DMS153 (cell line): ENCODE results near the gene RBM42.
A peak's percentile ranks its signal among the peaks of the same experiment; 100 is the strongest.

ENCODE experiments used
- DNase-seq: peaks from one replicate; lab custom pipeline; 2025; lab: John Stamatoyannopoulos, UW

Gene RBM42

GRCh38 chr19:35621708-35622107 lies 7.1 kb upstream of the RBM42 start:
- no peak for DNase-seq

DNA sequence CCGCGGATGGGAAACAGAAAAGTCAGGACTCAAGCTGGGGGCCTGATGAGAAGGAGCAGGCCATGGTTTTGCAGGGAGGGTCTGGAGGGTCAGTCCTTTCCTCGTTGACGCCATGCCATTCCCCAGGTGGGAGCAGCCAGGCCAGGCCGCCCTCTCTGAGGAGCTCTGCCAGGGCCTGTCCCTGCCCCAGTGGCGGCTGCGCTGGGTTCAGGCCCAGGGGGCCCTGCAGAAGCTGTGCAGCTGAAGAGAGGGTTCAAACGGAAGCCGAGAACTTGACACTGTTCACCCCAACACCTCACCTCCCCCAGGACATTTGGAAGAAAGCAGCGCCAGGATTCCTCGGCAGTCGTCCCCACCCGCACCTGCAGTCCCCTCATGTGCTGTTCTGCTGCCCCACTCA lies 6.1 kb upstream of the RBM42 start:
- no peak for DNase-seq

DNA sequence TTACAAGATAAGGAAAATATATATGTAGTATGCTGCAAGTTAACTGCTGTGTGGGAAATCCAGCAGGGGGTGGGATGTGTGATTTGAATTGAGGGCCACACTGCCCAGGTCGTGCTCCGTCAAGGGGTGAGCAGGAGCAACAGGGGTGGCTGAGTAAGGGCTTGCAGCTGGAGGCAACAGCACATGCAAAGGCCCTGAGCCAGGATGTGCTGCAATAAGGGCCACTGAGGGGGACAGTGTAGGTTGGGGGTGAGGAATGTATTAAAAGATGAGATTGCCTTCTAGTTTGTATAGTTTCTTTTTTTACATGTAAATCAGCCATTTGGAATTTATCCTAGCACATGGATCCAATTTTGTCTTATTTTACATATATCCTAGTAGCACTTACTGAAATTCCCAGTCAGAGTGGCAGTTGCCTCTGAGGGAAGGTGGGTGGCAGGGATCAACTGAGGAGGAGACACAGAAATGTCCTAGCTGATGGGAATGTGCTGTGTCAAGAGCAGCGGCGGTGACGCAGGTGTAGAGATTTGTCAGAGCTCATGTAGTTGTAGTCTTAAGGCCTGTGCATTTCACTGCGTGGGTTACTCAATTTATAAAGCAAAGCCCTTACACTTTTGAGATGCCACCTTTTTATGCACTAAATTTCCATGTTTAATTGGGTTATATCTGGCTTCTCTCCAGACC lies 5.4 kb upstream of the RBM42 start:
- no peak for DNase-seq

GRCh38 chr19:35628264-35628564 lies 622 bp upstream of the RBM42 start:
- DNase-seq, result no peak

DNA sequence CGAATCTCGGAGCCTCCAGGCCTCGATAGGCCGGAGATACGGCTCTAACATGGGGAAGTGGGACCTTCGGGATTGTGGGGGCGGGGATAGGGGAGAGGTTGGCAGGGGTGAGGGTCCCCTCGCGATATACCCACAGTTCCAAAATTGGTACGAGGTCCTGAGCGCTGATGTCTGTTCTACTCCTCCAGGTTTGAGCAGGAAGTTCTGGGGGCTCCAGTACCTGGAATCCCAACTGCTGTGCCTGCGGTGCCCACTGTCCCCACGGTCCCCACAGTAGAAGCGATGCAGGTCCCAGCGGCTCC lies 447 bp downstream of the RBM42 start:
- no peak for DNase-seq

- no peak for DNase-seq
Observed at GRCh38 chr19:35633727-35634440, 5.0 kb downstream of the RBM42 start.

DNA sequence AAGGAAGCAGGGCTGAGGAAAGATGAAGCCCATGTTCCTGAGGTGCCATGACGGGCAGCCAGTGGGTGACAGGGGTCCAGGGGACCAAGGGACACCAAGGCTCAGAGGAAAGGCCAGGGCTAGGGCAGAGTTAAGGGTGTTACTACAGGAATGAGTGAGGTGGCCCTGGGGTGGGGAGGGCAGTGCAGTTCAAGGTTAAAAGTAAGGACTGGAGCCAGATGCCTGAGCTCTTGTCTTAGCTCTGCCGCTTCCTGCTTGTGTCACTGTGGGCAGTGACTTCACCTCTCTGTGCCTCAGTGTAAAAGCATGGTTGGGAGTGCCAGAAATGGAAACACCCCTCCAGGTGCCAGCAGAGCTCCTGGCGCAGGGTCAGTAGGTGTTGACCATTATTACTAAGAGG lies 7.8 kb downstream of the RBM42 start:
- DNase-seq, result no peak

DNA sequence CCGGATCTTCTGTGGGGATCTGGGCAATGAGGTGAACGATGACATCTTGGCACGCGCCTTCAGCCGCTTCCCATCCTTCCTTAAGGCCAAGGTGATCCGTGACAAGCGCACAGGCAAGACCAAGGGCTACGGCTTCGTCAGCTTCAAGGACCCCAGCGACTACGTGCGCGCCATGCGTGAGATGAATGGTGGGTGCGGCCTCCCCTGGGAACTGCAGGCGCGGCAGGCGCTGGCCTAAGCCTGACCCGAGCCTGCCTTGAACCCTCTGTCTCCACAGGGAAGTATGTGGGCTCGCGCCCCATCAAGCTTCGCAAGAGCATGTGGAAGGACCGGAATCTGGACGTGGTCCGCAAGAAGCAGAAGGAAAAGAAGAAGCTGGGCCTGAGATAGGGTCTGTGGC lies 8.3 kb downstream of the RBM42 start:
- DNase-seq, result no peak

DNA sequence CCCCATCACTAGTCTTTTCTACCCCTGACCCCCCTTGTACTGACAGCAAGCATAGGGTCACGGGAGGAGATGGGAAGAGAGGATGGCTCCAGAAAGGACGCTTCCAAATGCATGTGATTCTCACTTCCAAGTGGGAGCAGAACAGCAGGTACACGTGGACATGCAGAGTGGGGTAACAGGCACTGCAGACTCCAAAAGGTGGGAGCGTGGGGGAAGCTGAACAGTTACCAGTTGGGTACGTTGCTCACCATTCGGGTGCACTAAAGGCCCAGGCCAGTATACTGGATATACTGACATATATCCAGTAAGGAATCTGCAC lies 10.4 kb downstream of the RBM42 start:
- DNase-seq, result no peak

DNA sequence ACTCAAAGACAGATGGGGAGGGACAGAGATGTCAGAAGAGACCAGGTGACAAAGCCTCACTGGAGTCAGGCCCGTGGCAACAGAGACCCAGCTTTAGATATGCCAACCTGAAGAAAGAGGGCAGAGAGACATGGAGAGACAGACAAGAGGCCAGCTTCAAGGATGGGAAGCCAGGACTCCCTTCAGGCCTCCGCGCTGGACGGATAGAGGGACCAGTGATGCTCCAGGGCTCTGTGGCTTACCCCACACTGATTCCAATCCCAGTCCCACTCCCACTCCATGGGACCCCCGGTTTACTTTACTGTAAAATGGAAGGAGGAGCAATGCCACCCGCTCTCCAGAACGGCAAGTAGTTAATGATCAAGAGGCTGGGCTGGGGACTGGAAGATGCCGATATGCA lies 11.0 kb downstream of the RBM42 start:
- DNase-seq, result no peak

DNA sequence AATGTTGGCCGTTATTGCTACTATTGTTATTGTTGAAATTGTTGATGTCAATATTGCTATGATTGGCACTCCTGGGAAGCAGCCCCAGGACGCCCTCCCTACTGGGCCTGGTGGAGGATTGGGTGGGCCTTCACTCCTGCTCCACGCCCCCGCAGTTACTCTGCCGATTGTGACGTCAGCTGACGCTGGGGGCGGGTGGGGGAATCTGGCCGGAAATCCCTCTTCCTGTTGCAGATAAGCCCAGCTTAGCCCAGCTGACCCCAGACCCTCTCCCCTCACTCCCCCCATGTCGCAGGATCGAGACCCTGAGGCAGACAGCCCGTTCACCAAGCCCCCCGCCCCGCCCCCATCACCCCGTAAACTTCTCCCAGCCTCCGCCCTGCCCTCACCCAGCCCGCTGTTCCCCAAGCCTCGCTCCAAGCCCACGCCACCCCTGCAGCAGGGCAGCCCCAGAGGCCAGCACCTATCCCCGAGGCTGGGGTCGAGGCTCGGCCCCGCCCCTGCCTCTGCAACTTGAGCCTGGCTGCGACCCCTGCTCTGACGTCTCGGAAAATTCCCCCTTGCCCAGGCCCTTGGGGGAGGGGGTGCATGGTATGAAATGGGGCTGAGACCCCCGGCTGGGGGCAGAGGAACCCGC lies 12.8 kb downstream of the RBM42 start, which contains the start of gene ETV2:
TSS of gene ETV2 (plus strand) at position 231 of the 637 bp plus-strand sequence. CDS start 716 bp downstream, outside the sequence.
- no peak for DNase-seq

DNA sequence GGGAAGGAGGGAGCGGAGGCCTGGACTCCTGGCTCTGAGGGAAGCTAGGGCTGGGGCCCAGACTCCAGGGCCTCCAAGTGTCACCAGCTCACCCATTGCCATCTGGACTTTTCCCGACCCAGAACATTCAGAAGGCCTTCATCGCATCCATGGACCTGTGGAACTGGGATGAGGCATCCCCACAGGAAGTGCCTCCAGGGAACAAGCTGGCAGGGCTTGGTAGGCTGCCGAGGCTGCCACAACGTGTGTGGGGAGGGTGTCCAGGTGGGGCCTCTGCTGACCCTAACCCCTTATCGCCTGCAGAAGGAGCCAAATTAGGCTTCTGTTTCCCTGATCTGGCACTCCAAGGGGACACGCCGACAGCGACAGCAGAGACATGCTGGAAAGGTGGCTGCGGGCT lies 13.5 kb downstream of the RBM42 start:
- no peak for DNase-seq

- DNase-seq, result no peak
Observed at GRCh38 chr19:35642798-35643254, 14.0 kb downstream of the RBM42 start.

- peak; percentile 72 for DNase-seq
Observed at GRCh38 chr19:35643255-35644205, 14.7 kb downstream of the RBM42 start.

GRCh38 chr19:35644206-35644986 lies 15.6 kb downstream of the RBM42 start:
- peak; percentile 89 for DNase-seq

DNA sequence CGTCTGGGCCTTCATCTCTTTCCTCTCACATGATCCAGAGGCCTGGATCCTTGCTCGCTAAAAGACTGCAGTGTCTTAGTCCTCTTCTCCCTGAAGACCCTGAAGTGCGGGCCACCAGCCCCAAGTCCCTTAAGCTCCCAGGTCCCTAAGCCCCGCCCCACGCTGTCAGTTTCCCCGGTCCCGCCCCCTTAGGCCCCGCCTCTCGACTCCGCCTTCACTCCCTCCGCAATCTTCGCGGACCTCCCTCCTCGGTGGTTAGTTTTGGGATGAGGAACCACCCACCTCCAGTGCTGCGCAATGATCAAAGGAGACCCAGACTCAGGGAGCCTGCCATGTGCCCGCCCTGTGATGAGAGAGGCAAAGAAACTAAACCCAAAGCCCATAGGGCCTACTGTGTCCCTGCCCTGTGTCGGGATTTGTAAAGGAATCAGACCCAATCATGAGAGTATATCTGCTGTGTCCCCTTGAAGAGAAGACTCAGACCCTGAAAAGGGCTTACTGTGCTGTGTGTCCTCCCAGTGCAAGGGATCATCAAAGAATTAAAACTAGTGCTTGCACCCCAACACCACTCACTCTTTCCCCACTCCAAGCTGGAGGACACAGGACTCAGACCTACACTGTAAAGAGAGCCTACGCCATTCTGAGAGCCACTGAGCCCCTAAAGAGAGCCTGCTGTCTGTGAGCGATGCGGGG lies 16.3 kb downstream of the RBM42 start:
- DNase-seq, result peak; percentile 49

DNA sequence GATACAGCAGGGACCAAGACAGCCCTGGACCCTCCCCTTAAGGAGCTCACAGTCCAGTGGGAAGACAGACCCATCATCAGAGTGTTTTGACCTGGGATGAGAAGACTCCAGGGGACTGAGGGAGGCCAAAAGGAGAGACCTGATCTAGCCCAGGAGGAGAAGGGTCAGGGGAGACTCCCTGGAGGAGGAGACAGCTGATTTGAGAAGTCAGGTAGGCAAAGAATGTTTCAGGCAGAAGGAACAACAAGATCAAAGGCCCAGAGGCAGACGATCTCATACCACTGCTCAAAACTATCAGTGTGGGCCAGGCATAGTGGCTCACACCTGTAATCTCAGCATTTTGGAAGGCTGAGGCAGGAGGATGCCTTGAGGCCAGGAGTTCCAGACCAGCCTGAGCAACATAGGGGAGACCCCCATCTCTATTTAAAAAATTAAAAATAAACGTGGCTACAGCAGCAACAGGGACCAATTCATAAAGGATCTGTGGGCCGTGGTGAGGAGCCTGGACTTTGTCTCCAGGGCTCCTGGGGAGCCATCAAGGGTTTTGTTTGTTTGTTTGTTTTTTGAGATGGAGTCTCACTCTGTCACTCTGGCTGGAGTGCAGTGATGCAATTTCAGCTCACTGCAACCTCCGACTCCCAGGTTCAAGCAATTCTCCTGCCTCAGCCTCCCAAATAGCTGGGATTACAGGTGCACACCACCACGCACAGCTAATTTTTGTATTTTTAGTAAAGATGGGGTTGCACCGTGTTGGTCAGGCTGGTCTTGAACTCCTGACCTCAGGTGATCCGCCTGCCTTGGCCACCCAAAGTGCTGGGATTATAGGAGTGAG lies 17.1 kb downstream of the RBM42 start:
- DNase-seq, result no peak

DNA sequence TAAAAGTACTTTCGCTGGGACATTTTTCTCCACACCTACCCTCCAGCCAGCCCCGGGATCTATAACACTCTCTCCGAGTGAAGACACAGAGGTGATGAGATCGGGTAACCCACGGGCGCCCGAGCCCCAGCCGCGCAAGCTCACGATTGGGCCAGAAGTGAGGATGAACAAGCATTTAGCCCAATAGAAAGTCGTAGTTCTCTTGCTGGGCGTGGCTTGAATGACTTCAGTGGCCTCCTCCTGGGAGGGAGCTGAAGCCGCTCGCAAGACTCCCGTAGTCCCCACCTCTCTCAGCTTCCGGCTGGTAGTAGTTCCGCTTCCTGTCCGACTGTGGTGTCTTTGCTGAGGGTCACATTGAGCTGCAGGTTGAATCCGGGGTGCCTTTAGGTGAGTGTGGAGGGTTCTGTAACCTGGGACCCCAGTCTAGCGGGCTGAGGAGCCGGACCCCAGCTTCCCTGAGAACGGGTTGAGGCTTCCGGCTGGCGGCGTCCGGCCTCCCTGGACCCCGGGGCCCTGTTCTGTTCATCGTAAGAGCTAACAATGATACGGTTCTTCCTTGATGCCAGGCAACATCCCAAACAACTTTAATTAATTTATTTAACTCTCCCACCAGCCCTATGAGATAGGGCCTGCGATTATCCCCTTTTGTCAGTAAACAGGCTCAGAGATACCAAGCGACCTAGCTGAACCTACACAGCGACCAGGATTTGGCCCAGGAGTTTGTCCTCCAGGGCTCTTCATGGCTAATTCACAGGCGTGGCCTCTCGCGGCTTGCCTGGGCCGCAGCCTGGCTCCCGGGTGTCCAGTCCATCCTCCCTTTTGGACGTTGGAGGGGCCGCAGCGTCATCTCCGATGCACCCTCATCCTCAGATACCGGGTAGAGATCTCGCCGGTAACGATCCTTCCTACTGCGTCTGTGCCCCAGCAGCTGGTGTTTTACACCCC lies 19.5 kb downstream of the RBM42 start, which contains the start of gene COX6B1:
TSS of gene COX6B1 (plus strand) at position 307 of the 945 bp plus-strand sequence. CDS start 2,921 bp downstream, outside the sequence.
- DNase-seq, result peak; percentile 98

GRCh38 chr19:35650581-35650980 lies 21.7 kb downstream of the RBM42 start:
- DNase-seq, result no peak
